ENCODE measurements around the gene PARPBP. TPM values are rescaled to one million over a fixed set of nuclear protein-coding genes. Genes with fewer than 3 reads are reported as not detected.

Gene PARPBP
- polyA plus RNA-seq, 4 donors = 1.1 to 12.1 (median 6.0) TPM

GRCh38 chr12:102201436-102202061 is 81.6 kb downstream of the PARPBP start:
- H3K4me1 ChIP-seq (ENCODE audit: control insufficient read depth in 3 of 3, insufficient read depth in 2 of 3, low read depth in 1 of 3, low read length in 2 of 3) = no peaks in the 10 kb centered on the region
- H3K4me3 ChIP-seq (ENCODE audit: low read depth in 1 of 3, low read length in 3 of 3) = no peak overlapping the region
- 76 to 93% (median 89%) methylated on average over 3 of the region's 3 CpGs for WGBS, 3 donors
- H3K27me3 ChIP-seq (ENCODE audit: control insufficient read depth in 3 of 3, insufficient read depth in 3 of 3, low read length in 3 of 3) = no peaks in the 10 kb centered on the region
- no peaks in the 10 kb centered on the region for H3K36me3 ChIP-seq (ENCODE audit: control insufficient read depth in 3 of 3, insufficient read depth in 2 of 3, low read depth in 1 of 3, low read length in 3 of 3)
- no peak for FAIRE-seq
- no peak for DNase-seq
- H3K9me3 ChIP-seq (ENCODE audit: control insufficient read depth in 2 of 2, insufficient read depth in 1 of 2, low read depth in 1 of 2, low read length in 1 of 2) = no peaks in the 10 kb centered on the region
- H3K27ac ChIP-seq (ENCODE audit: low read depth in 1 of 3, low read length in 2 of 3) = no peak overlapping the region

- Histone ChIP-seq H3K9me3 (ENCODE audit: control insufficient read depth in 2 of 2, insufficient read depth in 1 of 2, low read depth in 1 of 2, low read length in 1 of 2) (no peaks in the 10 kb centered on the region), H3K36me3 (ENCODE audit: control insufficient read depth in 3 of 3, insufficient read depth in 2 of 3, low read depth in 1 of 3, low read length in 3 of 3) (no peaks in the 10 kb centered on the region), H3K27me3 (ENCODE audit: control insufficient read depth in 3 of 3, insufficient read depth in 3 of 3, low read length in 3 of 3) (no peaks in the 10 kb centered on the region), H3K4me1 (ENCODE audit: control insufficient read depth in 3 of 3, insufficient read depth in 2 of 3, low read depth in 1 of 3, low read length in 2 of 3) (no peaks in the 10 kb centered on the region), H3K4me3 (ENCODE audit: low read depth in 1 of 3, low read length in 3 of 3) (no peak overlapping the region), H3K27ac (ENCODE audit: low read depth in 1 of 3, low read length in 2 of 3) (no peak overlapping the region)
- DNase-seq = no peak
- WGBS, 3 donors = 79 to 91% (median 87%) methylated on average over 4 of the region's 4 CpGs
- no peak for FAIRE-seq
These were observed 82.6 kb downstream of the PARPBP start for GRCh38 chr12:102202556-102202955.

- H3K27ac ChIP-seq (ENCODE audit: low read depth in 1 of 3, low read length in 2 of 3) = no peak overlapping the region
- H3K4me1 ChIP-seq (ENCODE audit: control insufficient read depth in 3 of 3, insufficient read depth in 2 of 3, low read depth in 1 of 3, low read length in 2 of 3) = no peaks in the 10 kb centered on the region
- 80 to 97% (median 91%) methylated on average over 2 of the region's 2 CpGs for WGBS, 3 donors
- no peaks in the 10 kb centered on the region for H3K36me3 ChIP-seq (ENCODE audit: control insufficient read depth in 3 of 3, insufficient read depth in 2 of 3, low read depth in 1 of 3, low read length in 3 of 3)
- DNase-seq (no peak), FAIRE-seq (no peak)
- H3K27me3 ChIP-seq (ENCODE audit: control insufficient read depth in 3 of 3, insufficient read depth in 3 of 3, low read length in 3 of 3) = no peaks in the 10 kb centered on the region
- H3K9me3 ChIP-seq (ENCODE audit: control insufficient read depth in 2 of 2, insufficient read depth in 1 of 2, low read depth in 1 of 2, low read length in 1 of 2) = peaks cover 1 to 2% of the 10 kb centered on the region in 2 donors
- no peak overlapping the region for H3K4me3 ChIP-seq (ENCODE audit: low read depth in 1 of 3, low read length in 3 of 3)
These were observed 84.0 kb downstream of the PARPBP start for GRCh38 chr12:102204025-102204424.

- DNase-seq = no peak
- H3K36me3 ChIP-seq (ENCODE audit: control insufficient read depth in 3 of 3, insufficient read depth in 2 of 3, low read depth in 1 of 3, low read length in 3 of 3) = no peaks in the 10 kb centered on the region
- H3K4me1 ChIP-seq (ENCODE audit: control insufficient read depth in 3 of 3, insufficient read depth in 2 of 3, low read depth in 1 of 3, low read length in 2 of 3) = no peaks in the 10 kb centered on the region
- H3K4me3 ChIP-seq (ENCODE audit: low read depth in 1 of 3, low read length in 3 of 3) = no peak overlapping the region
- no peak for FAIRE-seq
- H3K27ac ChIP-seq (ENCODE audit: low read depth in 1 of 3, low read length in 2 of 3) = no peak overlapping the region
- H3K27me3 ChIP-seq (ENCODE audit: control insufficient read depth in 3 of 3, insufficient read depth in 3 of 3, low read length in 3 of 3) = no peaks in the 10 kb centered on the region
- 78 to 82% (median 79%) methylated on average over 5 of the region's 5 CpGs for WGBS, 3 donors
- H3K9me3 ChIP-seq (ENCODE audit: control insufficient read depth in 2 of 2, insufficient read depth in 1 of 2, low read depth in 1 of 2, low read length in 1 of 2) = no peaks in the 10 kb centered on the region
These were observed 96.2 kb downstream of the PARPBP start for GRCh38 chr12:102215992-102216691.

GRCh38 chr12:102220736-102221135 is 100.8 kb downstream of the PARPBP start:
- Histone ChIP-seq H3K4me1 (ENCODE audit: control insufficient read depth in 3 of 3, insufficient read depth in 2 of 3, low read depth in 1 of 3, low read length in 2 of 3) (no peaks in the 10 kb centered on the region), H3K27me3 (ENCODE audit: control insufficient read depth in 3 of 3, insufficient read depth in 3 of 3, low read length in 3 of 3) (no peaks in the 10 kb centered on the region), H3K36me3 (ENCODE audit: control insufficient read depth in 3 of 3, insufficient read depth in 2 of 3, low read depth in 1 of 3, low read length in 3 of 3) (no peaks in the 10 kb centered on the region), H3K4me3 (ENCODE audit: low read depth in 1 of 3, low read length in 3 of 3) (no peak overlapping the region), H3K27ac (ENCODE audit: low read depth in 1 of 3, low read length in 2 of 3) (no peak overlapping the region), H3K9me3 (ENCODE audit: control insufficient read depth in 2 of 2, insufficient read depth in 1 of 2, low read depth in 1 of 2, low read length in 1 of 2) (no peaks in the 10 kb centered on the region)
- DNase-seq (no peak), FAIRE-seq (no peak)

GRCh38 chr12:102227954-102228353 is 108.0 kb downstream of the PARPBP start:
- Histone ChIP-seq H3K9me3 (ENCODE audit: control insufficient read depth in 2 of 2, insufficient read depth in 1 of 2, low read depth in 1 of 2, low read length in 1 of 2) (no peaks in the 10 kb centered on the region), H3K36me3 (ENCODE audit: control insufficient read depth in 3 of 3, insufficient read depth in 2 of 3, low read depth in 1 of 3, low read length in 3 of 3) (no peaks in the 10 kb centered on the region), H3K4me1 (ENCODE audit: control insufficient read depth in 3 of 3, insufficient read depth in 2 of 3, low read depth in 1 of 3, low read length in 2 of 3) (no peaks in the 10 kb centered on the region), H3K4me3 (ENCODE audit: low read depth in 1 of 3, low read length in 3 of 3) (no peak overlapping the region), H3K27ac (ENCODE audit: low read depth in 1 of 3, low read length in 2 of 3) (no peak overlapping the region), H3K27me3 (ENCODE audit: control insufficient read depth in 3 of 3, insufficient read depth in 3 of 3, low read length in 3 of 3) (no peaks in the 10 kb centered on the region)
- 75 to 79% (median 76%) methylated on average over 5 of the region's 5 CpGs for WGBS, 3 donors
- FAIRE-seq (no peak), DNase-seq (no peak)

- DNase-seq (no peak), FAIRE-seq (no peak)
- Histone ChIP-seq H3K4me1 (ENCODE audit: control insufficient read depth in 3 of 3, insufficient read depth in 2 of 3, low read depth in 1 of 3, low read length in 2 of 3) (no peaks in the 10 kb centered on the region), H3K27me3 (ENCODE audit: control insufficient read depth in 3 of 3, insufficient read depth in 3 of 3, low read length in 3 of 3) (no peaks in the 10 kb centered on the region), H3K36me3 (ENCODE audit: control insufficient read depth in 3 of 3, insufficient read depth in 2 of 3, low read depth in 1 of 3, low read length in 3 of 3) (no peaks in the 10 kb centered on the region), H3K9me3 (ENCODE audit: control insufficient read depth in 2 of 2, insufficient read depth in 1 of 2, low read depth in 1 of 2, low read length in 1 of 2) (no peaks in the 10 kb centered on the region), H3K4me3 (ENCODE audit: low read depth in 1 of 3, low read length in 3 of 3) (no peak overlapping the region), H3K27ac (ENCODE audit: low read depth in 1 of 3, low read length in 2 of 3) (no peak overlapping the region)
These were observed 112.1 kb downstream of the PARPBP start for GRCh38 chr12:102232036-102232435.

GRCh38 chr12:102232446-102232845 is 112.5 kb downstream of the PARPBP start:
- FAIRE-seq (no peak), DNase-seq (no peak)
- Histone ChIP-seq H3K27me3 (ENCODE audit: control insufficient read depth in 3 of 3, insufficient read depth in 3 of 3, low read length in 3 of 3) (no peaks in the 10 kb centered on the region), H3K36me3 (ENCODE audit: control insufficient read depth in 3 of 3, insufficient read depth in 2 of 3, low read depth in 1 of 3, low read length in 3 of 3) (no peaks in the 10 kb centered on the region), H3K27ac (ENCODE audit: low read depth in 1 of 3, low read length in 2 of 3) (no peak overlapping the region), H3K4me3 (ENCODE audit: low read depth in 1 of 3, low read length in 3 of 3) (no peak overlapping the region), H3K4me1 (ENCODE audit: control insufficient read depth in 3 of 3, insufficient read depth in 2 of 3, low read depth in 1 of 3, low read length in 2 of 3) (no peaks in the 10 kb centered on the region), H3K9me3 (ENCODE audit: control insufficient read depth in 2 of 2, insufficient read depth in 1 of 2, low read depth in 1 of 2, low read length in 1 of 2) (no peaks in the 10 kb centered on the region)
- WGBS, 3 donors = 79 to 91% (median 81%) methylated on average over 1 of the region's 1 CpG

- WGBS, 3 donors = 72 to 82% (median 78%) methylated on average over 2 of the region's 2 CpGs
- H3K27ac ChIP-seq (ENCODE audit: low read depth in 1 of 3, low read length in 2 of 3) = no peak overlapping the region
- no peak for DNase-seq
- no peaks in the 10 kb centered on the region for H3K27me3 ChIP-seq (ENCODE audit: control insufficient read depth in 3 of 3, insufficient read depth in 3 of 3, low read length in 3 of 3)
- no peaks in the 10 kb centered on the region for H3K36me3 ChIP-seq (ENCODE audit: control insufficient read depth in 3 of 3, insufficient read depth in 2 of 3, low read depth in 1 of 3, low read length in 3 of 3)
- no peaks in the 10 kb centered on the region for H3K9me3 ChIP-seq (ENCODE audit: control insufficient read depth in 2 of 2, insufficient read depth in 1 of 2, low read depth in 1 of 2, low read length in 1 of 2)
- no peak overlapping the region for H3K4me3 ChIP-seq (ENCODE audit: low read depth in 1 of 3, low read length in 3 of 3)
- H3K4me1 ChIP-seq (ENCODE audit: control insufficient read depth in 3 of 3, insufficient read depth in 2 of 3, low read depth in 1 of 3, low read length in 2 of 3) = no peaks in the 10 kb centered on the region
- FAIRE-seq = no peak
These were observed 114.6 kb downstream of the PARPBP start for GRCh38 chr12:102234599-102234998.

Measured in small intestine (tissue), 7 donors.